ENCODE measurements around the gene ZNF628.
A peak's percentile ranks its signal among the peaks of the same experiment; 100 is the strongest.

The ZNF628 gene

GRCh38 chr19:55479451-55480230 is 3.2 kb downstream of the ZNF628 start:
- H3K4me1 ChIP-seq (ENCODE audit: control insufficient read depth, insufficient read depth, low read length) = peaks cover 11% of the 10 kb centered on the region; the same call in 1 of the 2 replicates
- CTCF ChIA-PET = interaction anchor here (1.1 to 7.0 kb wide), 3 partner anchors 12 to 25 kb away, joined by 5 to 85 read pairs (median 63); no protein-coding TSS in a partner anchor
- H3K27ac ChIP-seq (ENCODE audit: extremely low read depth, low read depth, low read length) = no peak overlapping the region

More at GRCh38 chr19:55479451-55480230, 3.2 kb downstream of the ZNF628 start:
- Histone ChIP-seq H3K9me3 (ENCODE audit: control insufficient read depth, insufficient read depth, low read depth, low read length) (no peaks in the 10 kb centered on the region), H3K4me3 (ENCODE audit: low read depth, low read length) (no peak overlapping the region), H3K36me3 (ENCODE audit: control insufficient read depth in 2 of 2, insufficient read depth in 1 of 2, low read length in 2 of 2) (peaks cover 0 to 9% of the 10 kb centered on the region in 2 experiments; a peak in 1 of 3 replicates)
- POLR2A ChIA-PET = interaction anchor here (1.1 kb wide), 2 partner anchors 18 to 120 kb away, joined by 4 read pairs; partner anchors contain the start of genes FIZ1 and ISOC2
- TF ChIP-seq ZNF791 (tag by site-specific recombination; IDR thresholded peaks at IDR 0.05) (no peak), HIC1 (tag by site-specific recombination; IDR thresholded peaks at IDR 0.05) (no peak), ZNF292 (tag by site-specific recombination; IDR thresholded peaks at IDR 0.05; ENCODE audit: borderline replicate concordance, low read depth) (no peak), EGR2 (tag by site-specific recombination; IDR thresholded peaks at IDR 0.05; ENCODE audit: low read depth) (no peak), ZNF48 (tag by site-specific recombination; IDR thresholded peaks at IDR 0.05) (no peak), ZNF518A (tag by site-specific recombination; conservative IDR thresholded peaks at IDR 0.05; ENCODE audit: low read depth) (no peak), ZNF362 (tag by site-specific recombination; IDR thresholded peaks at IDR 0.05) (peak; percentile 64; the same call in 1 of the 2 replicates), ZNF658 (tag by site-specific recombination; IDR thresholded peaks at IDR 0.05) (no peak)

All from HEK293 (cell line).